Subcutaneous abdominal adipose tissue (tissue), 5 donors: ENCODE results near the gene KLHDC8A.
"Not testable (repeated sequence)": the region's sequence is repeated elsewhere in the genome, so short reads cannot be mapped to it uniquely, and the experiment has no call there.

Source experiments
- H3K27ac ChIP-seq: one replicate; pipeline ENCODE4 v1.7.0; 2013; ENCODE audit warnings: low read depth, mild to moderate bottlenecking, inconsistent platforms, low read length, moderate library complexity
- H3K27me3 ChIP-seq, 5 donors: one replicate each; pipeline ENCODE4 v1.7.0; 2013; ENCODE audit warnings: low read length in 5 of 5, inconsistent platforms in 1 of 5; ENCODE audit not compliant: control insufficient read depth in 5 of 5, insufficient read depth in 4 of 5
- H3K36me3 ChIP-seq, 5 donors: one replicate each; pipeline ENCODE4 v1.7.0; 2013; ENCODE audit warnings: low read length in 5 of 5; ENCODE audit not compliant: control insufficient read depth in 5 of 5, insufficient read depth in 5 of 5
- H3K4me1 ChIP-seq, 5 donors: one replicate each; pipeline ENCODE4 v1.7.0; 2013; ENCODE audit warnings: low read length in 5 of 5, mild to moderate bottlenecking in 3 of 5, moderate library complexity in 1 of 5; ENCODE audit not compliant: control insufficient read depth in 5 of 5, insufficient read depth in 5 of 5
- H3K4me3 ChIP-seq, 5 donors: one replicate each; pipeline ENCODE4 v1.7.0; 2013; ENCODE audit warnings: low read length in 5 of 5, low read depth in 1 of 5
- H3K9ac ChIP-seq, 5 donors: one replicate each; pipeline ENCODE4 v1.7.0; 2013; ENCODE audit warnings: low read length in 5 of 5, mild to moderate bottlenecking in 4 of 5, moderate library complexity in 3 of 5
- H3K9me3 ChIP-seq, 5 donors: one replicate each; pipeline ENCODE4 v1.7.0; 2013; ENCODE audit warnings: low read length in 5 of 5; ENCODE audit not compliant: control insufficient read depth in 5 of 5
- donor health status: healthy.
- donor health status: healthy.
- donor health status: healthy.
- donor health status: healthy.
- donor health status: healthy.

The KLHDC8A gene, protein sequence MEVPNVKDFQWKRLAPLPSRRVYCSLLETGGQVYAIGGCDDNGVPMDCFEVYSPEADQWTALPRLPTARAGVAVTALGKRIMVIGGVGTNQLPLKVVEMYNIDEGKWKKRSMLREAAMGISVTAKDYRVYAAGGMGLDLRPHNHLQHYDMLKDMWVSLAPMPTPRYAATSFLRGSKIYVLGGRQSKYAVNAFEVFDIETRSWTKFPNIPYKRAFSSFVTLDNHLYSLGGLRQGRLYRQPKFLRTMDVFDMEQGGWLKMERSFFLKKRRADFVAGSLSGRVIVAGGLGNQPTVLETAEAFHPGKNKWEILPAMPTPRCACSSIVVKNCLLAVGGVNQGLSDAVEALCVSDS

GRCh38 chr1:205356440-205357139 lies at the start of gene KLHDC8A:
KLHDC8A (minus strand) TSS chr1:205356922; CDS start chr1:205343604, 13,318 bp downstream.
- Histone ChIP-seq H3K9me3 (no peaks in the 10 kb centered on the region), H3K4me3 (no peak within 1 kb of the TSS), H3K4me1 (peaks cover 0 to 9% (median 7%) of the 10 kb centered on the region in 5 donors), H3K27ac (no peak within 1 kb of the TSS), H3K36me3 (no peaks in the 10 kb centered on the region), H3K27me3 (peaks cover 14 to 29% (median 18%) of the 10 kb centered on the region in 5 donors), H3K9ac (peak within 1 kb of the TSS in 1 of 5 donors; percentile 19)

- H3K36me3 ChIP-seq, H3K9ac ChIP-seq, H3K4me3 ChIP-seq, H3K9me3 ChIP-seq, H3K27me3 ChIP-seq, H3K27ac ChIP-seq, H3K4me1 ChIP-seq: not testable (repeated sequence)
Measured at GRCh38 chr1:205406252-205406651, 49.5 kb upstream of the KLHDC8A start.

DNA sequence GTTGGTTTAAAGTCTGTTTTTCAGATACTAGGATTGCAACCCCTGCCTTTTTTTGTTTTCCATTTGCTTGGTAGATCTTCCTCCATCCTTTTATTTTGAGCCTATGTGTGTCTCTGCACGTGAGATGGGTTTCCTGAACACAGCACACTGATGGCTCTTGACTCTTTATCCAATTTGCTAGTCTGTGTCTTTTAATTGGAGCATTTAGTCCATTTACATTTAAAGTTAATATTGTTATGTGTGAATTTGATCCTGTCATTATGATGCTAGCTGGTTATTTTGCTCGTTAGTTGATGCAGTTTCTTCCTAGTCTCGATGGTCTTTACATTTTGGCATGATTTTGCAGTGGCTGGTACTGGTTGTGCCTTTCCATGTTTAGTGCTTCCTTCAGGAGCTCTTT lies 47.8 kb upstream of the KLHDC8A start:
- not testable (repeated sequence) for H3K9ac ChIP-seq, H3K4me3 ChIP-seq, H3K4me1 ChIP-seq, H3K27ac ChIP-seq, H3K9me3 ChIP-seq, H3K36me3 ChIP-seq, H3K27me3 ChIP-seq

GRCh38 chr1:205398586-205398985 lies 41.9 kb upstream of the KLHDC8A start:
- H3K27ac ChIP-seq = no peak overlapping the region
- no peaks in the 10 kb centered on the region for H3K4me1 ChIP-seq
- H3K27me3 ChIP-seq = peaks cover 0 to 3% (median 0%) of the 10 kb centered on the region in 5 donors
- H3K9me3 ChIP-seq = no peaks in the 10 kb centered on the region
- no peak overlapping the region for H3K9ac ChIP-seq
- no peaks in the 10 kb centered on the region for H3K36me3 ChIP-seq
- H3K4me3 ChIP-seq = no peak overlapping the region

DNA sequence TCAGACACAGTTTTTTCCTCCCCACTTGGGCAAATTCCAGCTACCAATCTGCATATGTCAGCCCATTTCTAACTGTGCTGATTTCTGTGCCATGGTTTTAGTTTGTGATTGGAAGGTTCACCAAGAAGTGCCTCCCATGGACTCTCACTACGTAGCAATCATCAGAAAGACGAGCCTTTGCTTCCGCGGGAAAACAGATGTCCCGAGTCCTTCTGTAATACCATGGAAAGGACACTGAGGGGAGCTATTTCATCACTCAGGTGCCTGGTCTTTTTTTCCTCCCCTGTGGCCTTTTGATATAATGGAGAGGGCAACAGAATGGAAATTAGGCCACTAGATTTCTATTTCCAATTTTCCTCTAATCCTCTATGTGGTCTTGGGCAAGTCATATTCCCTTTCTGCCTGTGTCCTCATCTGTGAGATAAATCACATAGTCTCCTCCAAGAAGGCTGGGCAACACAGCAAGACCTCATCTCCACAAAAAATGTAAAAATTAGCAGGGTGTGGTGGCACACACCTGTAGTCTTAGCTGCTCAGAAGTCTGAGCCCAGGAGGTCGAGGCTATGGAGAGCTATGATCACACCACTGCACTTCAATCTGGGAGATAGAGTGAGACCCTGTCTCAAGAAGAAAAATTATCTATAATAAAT lies 40.4 kb upstream of the KLHDC8A start:
- no peaks in the 10 kb centered on the region for H3K4me1 ChIP-seq
- peaks cover 0 to 3% (median 0%) of the 10 kb centered on the region in 5 donors for H3K27me3 ChIP-seq
- H3K9ac ChIP-seq = no peak overlapping the region
- H3K4me3 ChIP-seq = no peak overlapping the region
- no peaks in the 10 kb centered on the region for H3K36me3 ChIP-seq
- H3K27ac ChIP-seq = no peak overlapping the region
- no peaks in the 10 kb centered on the region for H3K9me3 ChIP-seq

DNA sequence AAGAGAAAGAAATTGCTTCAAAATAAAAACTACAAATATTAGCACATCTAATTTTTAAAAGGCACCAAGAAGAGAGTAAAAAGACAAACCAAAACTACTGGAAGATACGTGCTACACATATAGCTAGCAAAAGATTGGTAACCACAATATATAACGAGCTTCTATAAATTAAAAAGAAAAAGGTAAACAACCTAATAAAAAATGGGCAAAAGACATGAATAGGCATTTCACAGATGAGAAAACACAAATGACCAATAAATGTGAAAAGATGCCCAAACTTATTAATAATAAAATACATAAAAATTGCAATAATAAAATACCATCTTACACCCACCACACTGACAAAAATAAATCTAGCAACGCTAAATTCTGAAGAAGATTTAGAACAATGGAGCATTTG lies 38.9 kb upstream of the KLHDC8A start:
- H3K36me3 ChIP-seq = no peaks in the 10 kb centered on the region
- no peaks in the 10 kb centered on the region for H3K4me1 ChIP-seq
- peaks cover 3 to 8% (median 5%) of the 10 kb centered on the region in 5 donors for H3K27me3 ChIP-seq
- no peak overlapping the region for H3K27ac ChIP-seq
- no peak overlapping the region for H3K9ac ChIP-seq
- no peak overlapping the region for H3K4me3 ChIP-seq
- H3K9me3 ChIP-seq = no peaks in the 10 kb centered on the region

DNA sequence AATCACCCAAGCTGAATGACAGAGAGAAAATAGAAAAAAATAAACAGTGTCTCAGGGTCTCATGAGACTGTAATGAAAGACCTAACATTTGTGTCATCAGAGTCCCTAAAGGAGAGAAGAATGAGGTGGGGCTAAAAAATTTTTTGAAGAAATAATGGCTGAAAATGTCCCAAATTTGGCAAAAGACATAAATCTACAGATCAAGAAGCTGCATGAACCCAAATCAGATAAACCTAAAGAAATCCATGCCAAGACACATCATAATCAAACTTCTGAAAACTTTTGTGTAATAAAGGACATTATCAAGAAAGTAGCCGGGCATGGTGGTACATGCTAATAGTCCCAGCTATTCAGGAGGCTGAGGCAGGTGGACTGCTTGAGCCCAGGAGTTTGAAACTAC lies 35.9 kb upstream of the KLHDC8A start:
- Histone ChIP-seq H3K27ac (no peak overlapping the region), H3K36me3 (no peaks in the 10 kb centered on the region), H3K9ac (no peak overlapping the region), H3K27me3 (peaks cover 3 to 12% (median 4%) of the 10 kb centered on the region in 5 donors), H3K4me3 (no peak overlapping the region), H3K9me3 (no peaks in the 10 kb centered on the region), H3K4me1 (no peaks in the 10 kb centered on the region)

DNA sequence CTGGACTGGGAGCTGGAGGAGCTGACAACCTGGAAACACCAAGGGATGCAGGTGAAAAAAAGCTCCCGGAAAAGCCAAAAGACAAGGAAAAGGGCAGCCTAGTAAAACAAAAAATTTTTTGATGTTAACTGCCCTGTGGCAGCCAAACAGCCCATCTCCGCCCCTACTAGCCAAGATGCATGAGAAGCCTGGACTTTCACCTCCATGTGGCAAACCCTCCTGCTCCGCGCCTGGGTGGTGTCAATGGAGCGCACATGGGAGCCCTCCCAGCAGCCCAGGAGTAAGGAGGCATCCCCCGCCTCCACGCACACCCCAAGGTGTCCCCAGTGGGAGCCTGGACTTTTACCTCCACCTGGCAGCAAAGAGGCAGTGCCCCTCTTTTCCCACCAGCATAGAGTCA lies 34.7 kb upstream of the KLHDC8A start:
- Histone ChIP-seq H3K27me3 (peaks cover 3 to 12% (median 4%) of the 10 kb centered on the region in 5 donors), H3K4me1 (no peaks in the 10 kb centered on the region), H3K9me3 (no peaks in the 10 kb centered on the region), H3K27ac (no peak overlapping the region), H3K4me3 (no peak overlapping the region), H3K9ac (no peak overlapping the region), H3K36me3 (no peaks in the 10 kb centered on the region)

DNA sequence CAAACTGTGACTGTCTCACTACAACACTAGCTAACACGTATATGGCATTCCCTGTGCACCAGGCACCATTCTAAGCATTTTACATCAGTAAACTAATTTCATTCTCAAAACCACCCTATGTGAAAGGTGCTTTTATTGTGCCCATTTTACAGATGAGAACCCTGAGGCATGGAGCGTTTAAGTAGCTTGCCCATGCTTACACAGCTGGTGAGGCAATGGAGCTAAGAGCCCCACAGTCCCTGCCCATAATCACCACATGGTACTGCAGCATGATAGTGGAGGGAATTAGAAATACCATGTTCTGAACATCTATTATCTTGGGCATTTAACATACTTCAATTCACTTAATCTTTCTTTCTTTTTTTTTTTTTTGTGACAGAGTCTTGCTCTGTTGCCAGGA lies 31.1 kb upstream of the KLHDC8A start:
- Histone ChIP-seq H3K4me3 (no peak overlapping the region), H3K4me1 (no peaks in the 10 kb centered on the region), H3K9ac (no peak overlapping the region), H3K27ac (no peak overlapping the region), H3K9me3 (no peaks in the 10 kb centered on the region), H3K27me3 (peaks cover 3 to 12% (median 7%) of the 10 kb centered on the region in 5 donors), H3K36me3 (no peaks in the 10 kb centered on the region)

DNA sequence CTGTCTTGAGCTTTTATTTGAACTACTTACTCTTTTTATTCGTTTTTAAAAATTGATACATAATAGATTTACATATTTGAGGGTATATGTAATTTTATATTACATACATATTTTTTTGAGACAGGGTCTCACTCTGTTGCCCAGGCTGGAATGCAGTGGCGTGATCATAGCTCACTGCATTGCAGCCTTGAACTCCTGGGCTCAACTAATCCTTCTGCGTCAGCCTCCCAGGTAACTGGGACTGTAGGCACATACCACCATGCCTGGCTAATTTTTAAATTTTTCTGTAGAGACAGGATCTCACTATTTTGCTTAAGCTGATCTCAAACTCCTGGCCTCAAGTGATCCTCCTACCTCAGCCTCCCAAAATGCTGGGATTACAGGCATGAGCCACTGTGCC lies 26.3 kb upstream of the KLHDC8A start:
- not testable (repeated sequence) for H3K9me3 ChIP-seq, H3K36me3 ChIP-seq, H3K4me1 ChIP-seq, H3K27me3 ChIP-seq, H3K27ac ChIP-seq, H3K4me3 ChIP-seq, H3K9ac ChIP-seq
